ENCODE measurements around the gene TGFBR3. TPM values are rescaled to one million over a fixed set of nuclear protein-coding genes. Genes with fewer than 3 reads are reported as not detected.

TGFBR3 gene
- total and polyA plus RNA-seq, 9 of the 15 experiments (the other 6 are each of a cell fraction or from before 2014, with no cell fraction given), result 3.6 to 32.4 (median 15.6) TPM

- no peak for TF ChIP-seq ZNF518B (CRISPR knock-in tag; IDR thresholded peaks at IDR 0.05)
- TF ChIP-seq ZNF217 (CRISPR knock-in tag; IDR thresholded peaks at IDR 0.05), result no peak
- TF ChIP-seq ZFPM2 (CRISPR knock-in tag; IDR thresholded peaks at IDR 0.05), result no peak
- 0 out of 2 replicates have a peak, but pooled peaks have one; percentile 4 for TF ChIP-seq SPI1 (IDR thresholded peaks at IDR 0.05; ENCODE audit: borderline replicate concordance, low read depth, low read length)
- no peak for TF ChIP-seq NFXL1 (CRISPR knock-in tag; IDR thresholded peaks at IDR 0.05)
- TF ChIP-seq XRCC5 (IDR thresholded peaks at IDR 0.05; ENCODE audit: low read depth, low read length), result no peak
- TF ChIP-seq FOXK1 (CRISPR knock-in tag; IDR thresholded peaks at IDR 0.05; ENCODE audit: borderline replicate concordance), result no peak
- no peak for TF ChIP-seq EWSR1 (IDR thresholded peaks at IDR 0.05; ENCODE audit: borderline replicate concordance, low read depth, partially characterized antibody)
- TF ChIP-seq ZNF740 (CRISPR knock-in tag; IDR thresholded peaks at IDR 0.05), result peak; percentile 77
- peak in 1 of 2 experiments; percentile 56; a peak in 2 of 4 replicates for TF ChIP-seq ZNF740 (tag; IDR thresholded peaks at IDR 0.05)
- no peak for TF ChIP-seq SIX5 (IDR thresholded peaks at IDR 0.05; ENCODE audit: borderline replicate concordance in 1 of 2, insufficient read depth in 1 of 2, low read depth in 1 of 2, low read length in 2 of 2)
- TF ChIP-seq ESRRA (IDR thresholded peaks at IDR 0.05; ENCODE audit: borderline replicate concordance, low read depth), result no peak
- peak; percentile 41 for TF ChIP-seq EGR1 (conservative IDR thresholded peaks at IDR 0.05)
- TF ChIP-seq AFF1 (IDR thresholded peaks at IDR 0.05; ENCODE audit: low read depth in 1 of 2, partially characterized antibody in 2 of 2), result no peak
- no peak for TF ChIP-seq SMARCE1 (IDR thresholded peaks at IDR 0.05)
- TF ChIP-seq ARID2 (IDR thresholded peaks at IDR 0.05), result no peak
- no peak for TF ChIP-seq TSC22D4 (tag; IDR thresholded peaks at IDR 0.05)
- no peak for TF ChIP-seq SMARCB1 (IDR thresholded peaks at IDR 0.05; ENCODE audit: insufficient read length, low read depth)
- TF ChIP-seq EZH2 (IDR thresholded peaks at IDR 0.05; ENCODE audit: borderline replicate concordance, low read depth, low read length), result no peak
These were observed 687 bp downstream of the TGFBR3 start (continued) for GRCh38 chr1:91885213-91885715.
